Keratinocyte (primary cell): ENCODE data around the gene TICAM1. TPM values are rescaled to one million over a fixed set of nuclear protein-coding genes. Genes with fewer than 3 reads are reported as not detected.
"Not testable (repeated sequence)": the region's sequence is repeated elsewhere in the genome, so short reads cannot be mapped to it uniquely, and the experiment has no call there.

Experiments used
- DNase-seq: peaks from one replicate; pipeline ENCODE4 v3.0.0-alpha.2; 2011; ENCODE audit warnings: low read depth, missing footprints, low spot score
- FAIRE-seq: peaks from 2 replicates; lab custom pipeline; 2011; peaks lifted over from hg19 to GRCh38; lab: Jason Lieb, UNC
- H2AFZ ChIP-seq: 2 replicates; pipeline ENCODE4 v1.6.0; 2012; ENCODE audit warnings: low read length, control low read depth, inconsistent platforms; ENCODE audit not compliant: control insufficient read depth
- H3K27ac ChIP-seq: 2 replicates; pipeline ENCODE4 v1.5.1; 2011; ENCODE audit warnings: low read length; ENCODE audit not compliant: control insufficient read depth, insufficient read depth
- H3K27me3 ChIP-seq: 3 replicates; pipeline ENCODE4 v1.6.0; 2011; ENCODE audit warnings: low read length; ENCODE audit not compliant: control insufficient read depth, insufficient read depth; ENCODE audit errors: extremely low read depth
- H3K36me3 ChIP-seq, 2 experiments: 2 replicates in 1 of 2; 3 replicates in 1 of 2; pipeline ENCODE4 v1.5.1; 2011; ENCODE audit warnings: low read length in 2 of 2, mild to moderate bottlenecking in 1 of 2; ENCODE audit not compliant: control insufficient read depth in 2 of 2, insufficient read depth in 2 of 2; ENCODE audit errors: extremely low read depth in 1 of 2
- H3K4me1 ChIP-seq: 3 replicates; pipeline ENCODE4 v1.5.1; 2011; ENCODE audit warnings: low read length; ENCODE audit not compliant: control insufficient read depth, insufficient read depth; ENCODE audit errors: extremely low read depth
- H3K4me2 ChIP-seq: 3 replicates; pipeline ENCODE4 v1.6.0; 2011; ENCODE audit warnings: low read depth, low read length; ENCODE audit not compliant: control insufficient read depth, insufficient read depth; ENCODE audit errors: extremely low read depth
- H3K4me3 ChIP-seq, 3 experiments: fragments of 200-600 bp in 1 of 3; sonication (generic) in 1 of 3; 2 replicates in 2 of 3; 3 replicates in 1 of 3; pipeline ENCODE4 v1.5.1; 2011 to 2016; ENCODE audit warnings: low read length in 3 of 3, mild to moderate bottlenecking in 3 of 3, control low read depth in 2 of 3, inconsistent platforms in 1 of 3, low read depth in 1 of 3, mixed read lengths in 1 of 3, mixed run types in 1 of 3, moderate library complexity in 1 of 3; ENCODE audit not compliant: control insufficient read depth in 2 of 3, insufficient read depth in 2 of 3; ENCODE audit errors: extremely low read depth in 1 of 3
- H3K79me2 ChIP-seq: 2 replicates; pipeline ENCODE4 v1.6.0; 2012; ENCODE audit warnings: low read length; ENCODE audit not compliant: control insufficient read depth, insufficient read depth
- H3K9ac ChIP-seq: 3 replicates; pipeline ENCODE4 v1.6.0; 2011; ENCODE audit warnings: low read length; ENCODE audit not compliant: control insufficient read depth, insufficient read depth; ENCODE audit errors: extremely low read depth
- H3K9me1 ChIP-seq: 3 replicates; pipeline ENCODE4 v1.6.0; 2011; ENCODE audit warnings: low read length; ENCODE audit not compliant: control insufficient read depth, insufficient read depth; ENCODE audit errors: extremely low read depth
- H3K9me3 ChIP-seq: 2 replicates; pipeline ENCODE4 v1.5.1; 2012; ENCODE audit warnings: low read depth, low read length; ENCODE audit not compliant: control insufficient read depth
- H4K20me1 ChIP-seq: 3 replicates; pipeline ENCODE4 v1.6.0; 2011; ENCODE audit warnings: low read length; ENCODE audit not compliant: control insufficient read depth, insufficient read depth; ENCODE audit errors: extremely low read depth
- EZH2 ChIP-seq: IDR thresholded peaks from one replicate; pipeline ENCODE4 v1.6.1; 2012; ENCODE audit warnings: inconsistent platforms, mild to moderate bottlenecking, low read length, moderate library complexity
- dilution Hi-C: fragments of 300-500 bp; cut with MboI; formaldehyde crosslinking; loops from one replicate; pipeline ENCODE4 v1.7.0; 2020; ENCODE audit warnings: low sequenced_read_pairs; ENCODE audit not compliant: extremely low pct_ligation_motif_present
- polyA plus RNA-seq, 5 experiments: library from polyadenylated mRNA; depleted of rRNA in 3 of 5; stranded (reverse) in 3 of 5; stranded (forward) in 1 of 5; unstranded in 1 of 5; fragments of >200 nt; gene quantifications; 1 replicate in 1 of 5; 2 replicates in 3 of 5; 3 replicates in 1 of 5; pipeline versions ENCODE4 v1.2.1 to v1.2.3, GENCODE V29; 2011 to 2012; ENCODE audit warnings: missing spikeins in 2 of 5, low read depth in 1 of 5, low replicate concordance in 1 of 5
- TF ChIP-seq, protein P1 (sequence below), 3 experiments: IDR thresholded peaks in 1 of 3; conservative IDR thresholded peaks in 1 of 3; optimal IDR thresholded peaks in 1 of 3; 2 replicates in 2 of 3; 3 replicates in 1 of 3; pipeline versions ENCODE3 to v1.5.1; 2011; ENCODE audit warnings: low read length in 3 of 3, mild to moderate bottlenecking in 3 of 3, moderate library complexity in 2 of 3, control low read depth in 1 of 3, inconsistent platforms in 1 of 3; ENCODE audit not compliant: insufficient read depth in 2 of 3; ENCODE audit errors: extremely low read depth in 1 of 3

Gene TICAM1
- polyA plus RNA-seq, 1 donor (not counting 4 experiments of a cell fraction or from before 2014, with no cell fraction given) = 2.2 TPM

DNA sequence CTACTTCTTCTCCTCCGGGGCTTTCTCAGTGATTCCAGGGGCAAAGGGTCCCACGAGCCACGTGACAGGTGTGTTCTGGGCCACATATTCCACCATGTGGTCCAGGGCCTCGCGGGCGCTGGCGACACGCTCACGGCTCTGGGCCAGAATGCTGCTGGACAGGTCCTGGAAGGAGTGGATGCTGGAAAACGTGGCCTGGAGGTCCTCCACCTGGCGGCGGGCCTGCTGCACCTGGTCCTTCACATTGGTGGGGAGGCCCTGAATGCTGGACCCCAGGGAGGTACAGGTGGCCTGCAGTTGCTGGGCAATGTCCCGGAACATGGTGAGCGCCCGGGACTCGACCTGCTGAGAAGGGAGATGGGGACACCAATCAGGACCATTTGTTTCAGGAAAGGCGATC lies 7.7 kb upstream of the TICAM1 start:
- TF ChIP-seq, protein P1, sequence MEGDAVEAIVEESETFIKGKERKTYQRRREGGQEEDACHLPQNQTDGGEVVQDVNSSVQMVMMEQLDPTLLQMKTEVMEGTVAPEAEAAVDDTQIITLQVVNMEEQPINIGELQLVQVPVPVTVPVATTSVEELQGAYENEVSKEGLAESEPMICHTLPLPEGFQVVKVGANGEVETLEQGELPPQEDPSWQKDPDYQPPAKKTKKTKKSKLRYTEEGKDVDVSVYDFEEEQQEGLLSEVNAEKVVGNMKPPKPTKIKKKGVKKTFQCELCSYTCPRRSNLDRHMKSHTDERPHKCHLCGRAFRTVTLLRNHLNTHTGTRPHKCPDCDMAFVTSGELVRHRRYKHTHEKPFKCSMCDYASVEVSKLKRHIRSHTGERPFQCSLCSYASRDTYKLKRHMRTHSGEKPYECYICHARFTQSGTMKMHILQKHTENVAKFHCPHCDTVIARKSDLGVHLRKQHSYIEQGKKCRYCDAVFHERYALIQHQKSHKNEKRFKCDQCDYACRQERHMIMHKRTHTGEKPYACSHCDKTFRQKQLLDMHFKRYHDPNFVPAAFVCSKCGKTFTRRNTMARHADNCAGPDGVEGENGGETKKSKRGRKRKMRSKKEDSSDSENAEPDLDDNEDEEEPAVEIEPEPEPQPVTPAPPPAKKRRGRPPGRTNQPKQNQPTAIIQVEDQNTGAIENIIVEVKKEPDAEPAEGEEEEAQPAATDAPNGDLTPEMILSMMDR (optimal IDR thresholded peaks at IDR 0.05 in 1 of 3, IDR thresholded peaks at IDR 0.05 in 1 of 3, conservative IDR thresholded peaks at IDR 0.05 in 1 of 3; ENCODE audit: extremely low read depth in 1 of 3, insufficient read depth in 2 of 3, low read length in 3 of 3) = no peak
- TF ChIP-seq EZH2 = no peak
- H3K9me3 ChIP-seq = no peaks in the 10 kb centered on the region
- FAIRE-seq (no peak), DNase-seq (no peak)
- dilution Hi-C loops = no loop called here
- H3K9ac ChIP-seq = no peak overlapping the region
- no peak overlapping the region for H2AFZ ChIP-seq
- H3K4me3 ChIP-seq = no peak overlapping the region
- H4K20me1 ChIP-seq = no peaks in the 10 kb centered on the region
- no peaks in the 10 kb centered on the region for H3K27me3 ChIP-seq
- H3K79me2 ChIP-seq = no peaks in the 10 kb centered on the region
- H3K27ac ChIP-seq = no peak overlapping the region
- H3K36me3 ChIP-seq = peaks cover 14 to 18% of the 10 kb centered on the region in 2 experiments
- H3K4me1 ChIP-seq = no peaks in the 10 kb centered on the region
- H3K4me2 ChIP-seq = no peak overlapping the region
- H3K9me1 ChIP-seq = no peaks in the 10 kb centered on the region

- Histone ChIP-seq H3K36me3 (peaks cover 0 to 1% of the 10 kb centered on the region in 2 experiments), H3K4me1 (peaks cover 18% of the 10 kb centered on the region), H3K4me3 (no peak overlapping the region), H4K20me1 (no peaks in the 10 kb centered on the region), H3K79me2 (peaks cover 38% of the 10 kb centered on the region), H3K9ac (no peak overlapping the region), H3K9me1 (no peaks in the 10 kb centered on the region), H3K27ac (no peak overlapping the region), H3K27me3 (no peaks in the 10 kb centered on the region), H2AFZ (no peak overlapping the region), H3K4me2 (no peak overlapping the region), H3K9me3 (no peaks in the 10 kb centered on the region)
- DNase-seq (no peak), FAIRE-seq (no peak)
- TF ChIP-seq, protein P1 (optimal IDR thresholded peaks at IDR 0.05 in 1 of 3, IDR thresholded peaks at IDR 0.05 in 1 of 3, conservative IDR thresholded peaks at IDR 0.05 in 1 of 3; ENCODE audit: extremely low read depth in 1 of 3, insufficient read depth in 2 of 3, low read length in 3 of 3) = no peak
- TF ChIP-seq EZH2 = no peak
- dilution Hi-C loops = no loop called here
These were observed 1.3 kb upstream of the TICAM1 start for GRCh38 chr19:4832776-4833175.

GRCh38 chr19:4831979-4832340 lies 448 bp upstream of the TICAM1 start:
- H3K4me2 ChIP-seq = peak overlapping the region; percentile 99
- peaks cover 18% of the 10 kb centered on the region for H3K4me1 ChIP-seq
- H3K36me3 ChIP-seq, dilution Hi-C loops, H3K9me3 ChIP-seq, H3K27me3 ChIP-seq, H4K20me1 ChIP-seq, DNase-seq, H3K9me1 ChIP-seq, FAIRE-seq: not testable (repeated sequence)
- peak overlapping the region; percentile 72 for H2AFZ ChIP-seq
- H3K79me2 ChIP-seq = peaks cover 43% of the 10 kb centered on the region
- H3K9ac ChIP-seq = peak overlapping the region; percentile 96
- peak overlapping the region; percentile 93 for H3K27ac ChIP-seq
- peak overlapping the region; percentile 98 to 99 (median 99) for H3K4me3 ChIP-seq
